Liver (tissue), 3 donors: ENCODE data around the gene RMRP.

Source experiments
- CTCF ChIP-seq: fragments of 150-350 bp; IDR thresholded peaks from 2 replicates; pipeline ENCODE4 v1.5.1; 2017; ENCODE audit warnings: improper control_type of control experiment, low read depth, low read length; ENCODE audit not compliant: missing input control
- EGR1 ChIP-seq, 2 donors: IDR thresholded peaks; 2 replicates each; pipeline ENCODE4 v1.6.1; 2016 to 2018; ENCODE audit warnings: antibody characterized with exemption in 2 of 2, low read depth in 2 of 2
- JUND ChIP-seq, 2 donors: IDR thresholded peaks; 2 replicates each; pipeline ENCODE4 v1.6.1; 2016; ENCODE audit warnings: antibody characterized with exemption in 2 of 2
- MAX ChIP-seq: IDR thresholded peaks from 2 replicates; pipeline ENCODE4 v1.6.1; 2016; ENCODE audit warnings: antibody characterized with exemption
- RAD21 ChIP-seq, 2 donors: IDR thresholded peaks; 2 replicates each; pipeline ENCODE4 v1.6.1; 2016; ENCODE audit warnings: antibody characterized with exemption in 2 of 2, mild to moderate bottlenecking in 2 of 2
- RXRA ChIP-seq, 2 donors: IDR thresholded peaks; 2 replicates each; pipeline ENCODE4 v1.6.1; 2017 to 2018; ENCODE audit warnings: antibody characterized with exemption in 2 of 2, mild to moderate bottlenecking in 1 of 2
- TAF1 ChIP-seq: conservative IDR thresholded peaks from 2 replicates; pipeline ENCODE4 v1.6.1; 2016; ENCODE audit warnings: antibody characterized with exemption, mild to moderate bottlenecking
- YY1 ChIP-seq: IDR thresholded peaks from 2 replicates; pipeline ENCODE4 v1.6.1; 2016; ENCODE audit warnings: antibody characterized with exemption, mild to moderate bottlenecking
- TF ChIP-seq, protein P1 (sequence below): IDR thresholded peaks from 2 replicates; pipeline ENCODE4 v1.6.1; 2016; ENCODE audit warnings: antibody characterized with exemption
- TF ChIP-seq, protein P2 (sequence below): IDR thresholded peaks from 2 replicates; pipeline ENCODE4 v1.6.1; 2016; ENCODE audit warnings: antibody characterized with exemption, mild to moderate bottlenecking
- donor health status: healthy.
- donor health status: healthy.

- TF ChIP-seq TAF1 (no peak), CTCF (no peak), MAX (no peak), RAD21 (IDR thresholded peaks at IDR 0.05) (no peak), YY1 (no peak), JUND (IDR thresholded peaks at IDR 0.05) (no peak), RXRA (IDR thresholded peaks at IDR 0.05) (no peak), EGR1 (IDR thresholded peaks at IDR 0.05; ENCODE audit: low read depth in 2 of 2) (no peak)
- TF ChIP-seq, protein P1, sequence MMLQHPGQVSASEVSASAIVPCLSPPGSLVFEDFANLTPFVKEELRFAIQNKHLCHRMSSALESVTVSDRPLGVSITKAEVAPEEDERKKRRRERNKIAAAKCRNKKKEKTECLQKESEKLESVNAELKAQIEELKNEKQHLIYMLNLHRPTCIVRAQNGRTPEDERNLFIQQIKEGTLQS, result no peak
- TF ChIP-seq, protein P2, sequence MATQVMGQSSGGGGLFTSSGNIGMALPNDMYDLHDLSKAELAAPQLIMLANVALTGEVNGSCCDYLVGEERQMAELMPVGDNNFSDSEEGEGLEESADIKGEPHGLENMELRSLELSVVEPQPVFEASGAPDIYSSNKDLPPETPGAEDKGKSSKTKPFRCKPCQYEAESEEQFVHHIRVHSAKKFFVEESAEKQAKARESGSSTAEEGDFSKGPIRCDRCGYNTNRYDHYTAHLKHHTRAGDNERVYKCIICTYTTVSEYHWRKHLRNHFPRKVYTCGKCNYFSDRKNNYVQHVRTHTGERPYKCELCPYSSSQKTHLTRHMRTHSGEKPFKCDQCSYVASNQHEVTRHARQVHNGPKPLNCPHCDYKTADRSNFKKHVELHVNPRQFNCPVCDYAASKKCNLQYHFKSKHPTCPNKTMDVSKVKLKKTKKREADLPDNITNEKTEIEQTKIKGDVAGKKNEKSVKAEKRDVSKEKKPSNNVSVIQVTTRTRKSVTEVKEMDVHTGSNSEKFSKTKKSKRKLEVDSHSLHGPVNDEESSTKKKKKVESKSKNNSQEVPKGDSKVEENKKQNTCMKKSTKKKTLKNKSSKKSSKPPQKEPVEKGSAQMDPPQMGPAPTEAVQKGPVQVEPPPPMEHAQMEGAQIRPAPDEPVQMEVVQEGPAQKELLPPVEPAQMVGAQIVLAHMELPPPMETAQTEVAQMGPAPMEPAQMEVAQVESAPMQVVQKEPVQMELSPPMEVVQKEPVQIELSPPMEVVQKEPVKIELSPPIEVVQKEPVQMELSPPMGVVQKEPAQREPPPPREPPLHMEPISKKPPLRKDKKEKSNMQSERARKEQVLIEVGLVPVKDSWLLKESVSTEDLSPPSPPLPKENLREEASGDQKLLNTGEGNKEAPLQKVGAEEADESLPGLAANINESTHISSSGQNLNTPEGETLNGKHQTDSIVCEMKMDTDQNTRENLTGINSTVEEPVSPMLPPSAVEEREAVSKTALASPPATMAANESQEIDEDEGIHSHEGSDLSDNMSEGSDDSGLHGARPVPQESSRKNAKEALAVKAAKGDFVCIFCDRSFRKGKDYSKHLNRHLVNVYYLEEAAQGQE, result no peak
Observed at GRCh38 chr9:35686222-35687203, 28.7 kb upstream of the RMRP start.
